ENCODE measurements around the gene ADNP2. TPM values are rescaled to one million over a fixed set of nuclear protein-coding genes. Genes with fewer than 3 reads are reported as not detected.

The ADNP2 gene
- total and polyA plus RNA-seq, 7 donors, result 1.5 to 4.6 (median 3.4) TPM

- DNase-seq (peak in 1 of 2 donors; percentile 17), ATAC-seq (no peak)
- peaks cover 7% of the 10 kb centered on the region for H3K9me3 ChIP-seq
- peaks cover 0 to 7% (median 2%) of the 10 kb centered on the region in 3 donors for H3K27me3 ChIP-seq (ENCODE audit: insufficient read depth in 3 of 3, low read length in 2 of 3)
- no peak overlapping the region for H3K4me3 ChIP-seq
- intact Hi-C loops (cut with DNase I), result no loop called here
- WGBS, 3 donors, result 86 to 90% (median 90%) methylated on average over 23 of the region's 23 CpGs
- H3K4me1 ChIP-seq, result peaks cover 7% of the 10 kb centered on the region
- H3K27ac ChIP-seq, result no peak overlapping the region
- H3K36me3 ChIP-seq (ENCODE audit: insufficient read depth in 1 of 2, low read depth in 1 of 2), result no peaks in the 10 kb centered on the region
- TF ChIP-seq CTCF (IDR thresholded peaks at IDR 0.05), result no peak
Observed at GRCh38 chr18:80108121-80108536, 933 bp upstream of the ADNP2 start.

- Histone ChIP-seq H3K36me3 (ENCODE audit: insufficient read depth in 1 of 2, low read depth in 1 of 2) (no peaks in the 10 kb centered on the region), H3K27me3 (ENCODE audit: insufficient read depth in 3 of 3, low read length in 2 of 3) (peaks cover 0 to 7% (median 2%) of the 10 kb centered on the region in 3 donors), H3K4me1 (peaks cover 7% of the 10 kb centered on the region), H3K9me3 (peaks cover 7% of the 10 kb centered on the region), H3K4me3 (peak overlapping the region; percentile 69), H3K27ac (peak overlapping the region; percentile 81)
- peak; percentile 29 to 61 for DNase-seq
- intact Hi-C loops (cut with DNase I), result no loop called here
- TF ChIP-seq CTCF (IDR thresholded peaks at IDR 0.05), result no peak
- WGBS, 3 donors, result 0 to 2% (median 1%) methylated on average over 29 to 34 of the region's 34 CpGs
- peak in 2 of 4 donors; percentile 6 to 21 for ATAC-seq
Observed at GRCh38 chr18:80109676-80110078, 615 bp downstream of the ADNP2 start.

GRCh38 chr18:80112624-80113248, 3.7 kb downstream of the ADNP2 start:
- Histone ChIP-seq H3K4me1 (peaks cover 7% of the 10 kb centered on the region), H3K27ac (no peak overlapping the region), H3K36me3 (ENCODE audit: insufficient read depth in 1 of 2, low read depth in 1 of 2) (peaks cover 0 to 3% of the 10 kb centered on the region in 2 donors), H3K9me3 (peaks cover 7% of the 10 kb centered on the region), H3K27me3 (ENCODE audit: insufficient read depth in 3 of 3, low read length in 2 of 3) (peaks cover 0 to 7% (median 2%) of the 10 kb centered on the region in 3 donors), H3K4me3 (no peak overlapping the region)
- intact Hi-C loops (cut with DNase I), result no loop called here
- ATAC-seq, result no peak
- 34 to 50% (median 42%) methylated on average over 1 of the region's 1 CpG for WGBS, 3 donors
- DNase-seq, result no peak
- no peak for TF ChIP-seq CTCF (IDR thresholded peaks at IDR 0.05)

- Histone ChIP-seq H3K36me3 (ENCODE audit: insufficient read depth in 1 of 2, low read depth in 1 of 2) (peaks cover 0 to 9% of the 10 kb centered on the region in 2 donors), H3K27ac (no peak overlapping the region), H3K4me1 (peaks cover 7% of the 10 kb centered on the region), H3K27me3 (ENCODE audit: insufficient read depth in 3 of 3, low read length in 2 of 3) (peaks cover 0 to 7% (median 2%) of the 10 kb centered on the region in 3 donors), H3K9me3 (no peaks in the 10 kb centered on the region), H3K4me3 (no peak overlapping the region)
- ATAC-seq (no peak), DNase-seq (no peak)
- no peak for TF ChIP-seq CTCF (IDR thresholded peaks at IDR 0.05)
- WGBS, 3 donors, result 93 to 98% (median 95%) methylated on average over 4 of the region's 4 CpGs
- intact Hi-C loops (cut with DNase I), result no loop called here
Observed at GRCh38 chr18:80115035-80115434, 6.0 kb downstream of the ADNP2 start.

- ATAC-seq, result no peak
Observed at GRCh38 chr18:80119111-80119510, 10.0 kb downstream of the ADNP2 start.

More at GRCh38 chr18:80119111-80119510, 10.0 kb downstream of the ADNP2 start:
- Histone ChIP-seq H3K4me1 (no peaks in the 10 kb centered on the region), H3K36me3 (ENCODE audit: insufficient read depth in 1 of 2, low read depth in 1 of 2) (peaks cover 0 to 9% of the 10 kb centered on the region in 2 donors), H3K4me3 (no peak overlapping the region), H3K9me3 (no peaks in the 10 kb centered on the region), H3K27ac (no peak overlapping the region), H3K27me3 (ENCODE audit: insufficient read depth in 3 of 3, low read length in 2 of 3) (no peaks in the 10 kb centered on the region)
- no peak for DNase-seq
- 74 to 85% (median 79%) methylated on average over 6 of the region's 6 CpGs for WGBS, 3 donors
- intact Hi-C loops (cut with DNase I), result no loop called here
- no peak for TF ChIP-seq CTCF (IDR thresholded peaks at IDR 0.05)
